ENCODE data around the gene EP400. TPM values are rescaled to one million over a fixed set of nuclear protein-coding genes. Genes with fewer than 3 reads are reported as not detected.

Gene EP400
- total and polyA plus RNA-seq, 9 of the 15 experiments (the other 6 are each of a cell fraction or from before 2014, with no cell fraction given) = 4.5 to 58.0 (median 7.0) TPM

GRCh38 chr12:131949431-131950181 is at the start of gene EP400 (continued):
- TF ChIP-seq KLF10 (CRISPR knock-in tag; IDR thresholded peaks at IDR 0.05) (no peak), NONO (IDR thresholded peaks at IDR 0.05; ENCODE audit: low read depth in 2 of 2, low read length in 1 of 2) (peak in 1 of 2 experiments; percentile 84; a peak in 3 of 4 replicates), FOXP1 (CRISPR knock-in tag; IDR thresholded peaks at IDR 0.05) (no peak; the same call in 1 of the 2 replicates), NBN (IDR thresholded peaks at IDR 0.05; ENCODE audit: low read depth) (no peak), ZNF253 (CRISPR knock-in tag; conservative IDR thresholded peaks at IDR 0.05) (no peak), ZNF445 (CRISPR knock-in tag; IDR thresholded peaks at IDR 0.05; ENCODE audit: low read depth) (no peak), RBM25 (IDR thresholded peaks at IDR 0.05; ENCODE audit: low read depth, low read length, severe bottlenecking) (peak; percentile 86), MXD1 (CRISPR knock-in tag; IDR thresholded peaks at IDR 0.05; ENCODE audit: borderline replicate concordance, poor library complexity, severe bottlenecking) (no peak), PCBP2 (IDR thresholded peaks at IDR 0.05; ENCODE audit: low read depth, low read length, poor library complexity, severe bottlenecking) (no peak), CEBPZ (IDR thresholded peaks at IDR 0.05; ENCODE audit: borderline replicate concordance, low read depth, low read length) (no peak), ZNF592 (IDR thresholded peaks at IDR 0.05) (0 out of 2 replicates have a peak, but pooled peaks have one; percentile 26), ILK (tag; IDR thresholded peaks at IDR 0.05; ENCODE audit: borderline replicate concordance, low read depth) (no peak)
- TF ChIP-seq, protein P1, sequence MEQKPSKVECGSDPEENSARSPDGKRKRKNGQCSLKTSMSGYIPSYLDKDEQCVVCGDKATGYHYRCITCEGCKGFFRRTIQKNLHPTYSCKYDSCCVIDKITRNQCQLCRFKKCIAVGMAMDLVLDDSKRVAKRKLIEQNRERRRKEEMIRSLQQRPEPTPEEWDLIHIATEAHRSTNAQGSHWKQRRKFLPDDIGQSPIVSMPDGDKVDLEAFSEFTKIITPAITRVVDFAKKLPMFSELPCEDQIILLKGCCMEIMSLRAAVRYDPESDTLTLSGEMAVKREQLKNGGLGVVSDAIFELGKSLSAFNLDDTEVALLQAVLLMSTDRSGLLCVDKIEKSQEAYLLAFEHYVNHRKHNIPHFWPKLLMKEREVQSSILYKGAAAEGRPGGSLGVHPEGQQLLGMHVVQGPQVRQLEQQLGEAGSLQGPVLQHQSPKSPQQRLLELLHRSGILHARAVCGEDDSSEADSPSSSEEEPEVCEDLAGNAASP (IDR thresholded peaks at IDR 0.05) = no peak
- TF ChIP-seq, protein P2, sequence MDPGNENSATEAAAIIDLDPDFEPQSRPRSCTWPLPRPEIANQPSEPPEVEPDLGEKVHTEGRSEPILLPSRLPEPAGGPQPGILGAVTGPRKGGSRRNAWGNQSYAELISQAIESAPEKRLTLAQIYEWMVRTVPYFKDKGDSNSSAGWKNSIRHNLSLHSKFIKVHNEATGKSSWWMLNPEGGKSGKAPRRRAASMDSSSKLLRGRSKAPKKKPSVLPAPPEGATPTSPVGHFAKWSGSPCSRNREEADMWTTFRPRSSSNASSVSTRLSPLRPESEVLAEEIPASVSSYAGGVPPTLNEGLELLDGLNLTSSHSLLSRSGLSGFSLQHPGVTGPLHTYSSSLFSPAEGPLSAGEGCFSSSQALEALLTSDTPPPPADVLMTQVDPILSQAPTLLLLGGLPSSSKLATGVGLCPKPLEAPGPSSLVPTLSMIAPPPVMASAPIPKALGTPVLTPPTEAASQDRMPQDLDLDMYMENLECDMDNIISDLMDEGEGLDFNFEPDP (CRISPR knock-in tag; IDR thresholded peaks at IDR 0.05) = no peak
